Measurements from ENCODE around the gene GARRE1.

- TF ChIP-seq CTCF (IDR thresholded peaks at IDR 0.05), result no peak
- TF ChIP-seq POLR2A (IDR thresholded peaks at IDR 0.05), result no peak
Measured at GRCh38 chr19:34236035-34236987, 18.0 kb upstream of the GARRE1 start.

Measured in heart left ventricle (tissue), 13 donors.